ENCODE results near the gene GNAL.
"Not testable (repeated sequence)": the region's sequence is repeated elsewhere in the genome, so short reads cannot be mapped to it uniquely, and the experiment has no call there.

The GNAL gene

DNA sequence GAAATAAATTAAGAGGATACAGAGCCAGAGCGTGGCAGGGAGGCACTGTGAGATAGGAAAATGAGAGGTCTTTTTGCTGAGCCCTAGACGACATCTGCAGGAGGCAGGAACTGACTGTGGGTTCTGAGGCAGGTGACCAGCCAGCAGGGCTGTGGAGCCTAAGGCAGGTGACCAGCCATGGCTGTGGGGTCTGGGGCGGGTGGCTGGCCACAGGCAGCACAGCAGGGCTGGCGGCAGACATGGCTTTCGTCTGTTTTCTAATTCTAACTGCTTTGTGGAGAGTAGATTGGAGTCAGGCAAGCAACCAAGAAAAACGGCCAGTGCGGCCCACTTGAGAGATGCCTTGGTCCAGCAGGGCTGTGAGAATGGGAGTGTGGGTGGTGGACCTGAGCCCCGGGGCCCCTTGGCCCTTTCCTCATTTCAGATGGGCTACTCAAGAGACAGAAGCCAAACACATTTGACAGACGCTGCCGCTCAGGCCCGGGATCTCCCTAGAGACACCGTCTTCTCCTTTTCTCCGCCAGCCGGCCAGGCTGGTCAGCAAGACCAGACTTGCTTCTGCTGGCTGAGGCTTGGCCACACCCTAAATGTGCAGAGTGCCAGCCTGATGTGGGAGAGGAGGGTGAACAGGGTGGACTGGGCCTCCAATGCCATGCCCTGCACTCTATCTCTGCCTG is 19.7 kb upstream of the GNAL start:
- DNase-seq (ENCODE audit: low read depth, low spot score): no peak

- DNase-seq (ENCODE audit: low read depth, low spot score): no peak
Observed at GRCh38 chr18:11669948-11670275, 19.2 kb upstream of the GNAL start.

GRCh38 chr18:11671156-11671555 is 17.9 kb upstream of the GNAL start:
- DNase-seq (ENCODE audit: low read depth, low spot score): no peak

DNA sequence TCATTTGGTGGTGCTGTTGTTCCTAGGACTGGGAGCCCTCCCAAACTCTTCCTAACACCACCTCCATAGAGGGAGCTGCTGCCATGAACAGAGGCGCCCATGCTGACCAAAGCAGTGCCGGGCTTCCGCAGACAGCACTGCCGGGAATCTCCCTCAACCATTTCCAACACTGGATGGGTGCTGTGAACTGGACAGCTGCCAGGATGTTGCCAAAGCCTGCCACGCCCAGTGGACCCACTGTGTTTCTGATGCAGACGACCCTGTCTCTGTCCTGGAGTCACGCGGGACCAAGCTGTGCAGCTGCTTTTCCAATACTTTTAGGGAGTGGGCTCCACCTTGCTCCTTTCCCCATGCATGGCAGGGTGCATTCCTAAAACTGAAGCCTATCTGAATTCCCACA is 16.9 kb upstream of the GNAL start:
- DNase-seq (ENCODE audit: low read depth, low spot score): no peak

GRCh38 chr18:11672846-11673454 is 16.1 kb upstream of the GNAL start:
- DNase-seq (ENCODE audit: low read depth, low spot score): no peak

DNA sequence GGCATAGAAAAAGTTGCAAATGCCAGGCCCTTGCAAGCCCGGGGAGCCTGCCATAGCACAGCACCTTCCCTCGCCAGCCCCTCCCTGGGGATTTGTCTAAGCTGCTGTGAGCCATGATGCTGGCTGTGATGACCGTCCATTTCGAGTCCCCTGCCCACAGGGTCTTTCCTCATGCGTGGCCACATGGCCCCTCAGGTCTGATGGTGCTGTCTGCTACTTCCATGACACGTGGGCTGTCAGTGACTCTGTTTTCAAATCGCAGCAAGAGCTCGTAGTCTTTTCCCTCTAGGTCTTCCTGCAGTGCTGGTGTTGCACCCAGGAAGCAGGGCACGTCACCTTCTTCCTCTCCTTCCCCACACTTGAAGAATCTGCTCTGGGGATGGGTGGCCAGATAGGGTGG is 15.5 kb upstream of the GNAL start:
- DNase-seq (ENCODE audit: low read depth, low spot score): no peak

DNA sequence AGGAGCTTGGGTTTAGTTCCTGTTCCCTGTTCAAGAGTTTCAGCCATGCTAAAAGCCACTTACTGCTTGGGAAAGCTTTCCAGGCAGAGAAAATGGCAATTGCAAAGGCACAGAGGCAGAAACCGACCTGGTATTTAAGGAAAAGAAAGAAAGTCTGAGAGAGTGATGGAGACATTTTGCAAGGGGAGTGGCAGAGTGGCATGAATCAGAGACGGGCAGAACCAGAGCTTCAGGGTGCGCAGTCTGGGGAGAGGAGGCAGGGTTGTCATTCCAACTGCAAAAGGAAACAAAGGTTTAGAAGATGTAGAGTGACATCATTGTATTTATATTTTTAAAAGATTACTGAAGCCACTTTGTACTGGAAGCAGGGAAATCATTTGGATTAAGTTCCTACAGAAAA is 14.9 kb upstream of the GNAL start:
- no peak for DNase-seq (ENCODE audit: low read depth, low spot score)

- no peak for DNase-seq (ENCODE audit: low read depth, low spot score)
Observed at GRCh38 chr18:11676386-11676785, 12.7 kb upstream of the GNAL start.

GRCh38 chr18:11676867-11677266 is 12.2 kb upstream of the GNAL start:
- no peak for DNase-seq (ENCODE audit: low read depth, low spot score)

DNA sequence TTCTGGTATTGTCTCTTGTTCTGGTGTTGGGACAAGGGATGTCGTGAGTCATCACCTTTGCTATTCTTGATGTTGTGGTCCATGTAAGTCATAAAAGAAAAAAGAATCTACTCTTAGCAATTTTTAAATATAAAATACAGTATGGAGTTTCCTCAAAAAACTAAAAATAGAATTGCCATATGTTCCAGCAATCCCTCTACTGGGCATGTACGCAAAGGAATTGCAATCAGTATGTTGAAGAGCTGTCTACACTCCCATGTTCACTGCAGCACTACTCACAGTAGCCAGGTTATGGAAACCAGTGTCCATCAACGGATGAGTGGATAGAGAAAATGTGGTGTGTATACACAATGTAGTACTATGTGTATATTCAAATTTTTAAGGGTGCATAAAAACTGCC is 10.9 kb upstream of the GNAL start:
- DNase-seq (ENCODE audit: low read depth, low spot score): no peak

DNA sequence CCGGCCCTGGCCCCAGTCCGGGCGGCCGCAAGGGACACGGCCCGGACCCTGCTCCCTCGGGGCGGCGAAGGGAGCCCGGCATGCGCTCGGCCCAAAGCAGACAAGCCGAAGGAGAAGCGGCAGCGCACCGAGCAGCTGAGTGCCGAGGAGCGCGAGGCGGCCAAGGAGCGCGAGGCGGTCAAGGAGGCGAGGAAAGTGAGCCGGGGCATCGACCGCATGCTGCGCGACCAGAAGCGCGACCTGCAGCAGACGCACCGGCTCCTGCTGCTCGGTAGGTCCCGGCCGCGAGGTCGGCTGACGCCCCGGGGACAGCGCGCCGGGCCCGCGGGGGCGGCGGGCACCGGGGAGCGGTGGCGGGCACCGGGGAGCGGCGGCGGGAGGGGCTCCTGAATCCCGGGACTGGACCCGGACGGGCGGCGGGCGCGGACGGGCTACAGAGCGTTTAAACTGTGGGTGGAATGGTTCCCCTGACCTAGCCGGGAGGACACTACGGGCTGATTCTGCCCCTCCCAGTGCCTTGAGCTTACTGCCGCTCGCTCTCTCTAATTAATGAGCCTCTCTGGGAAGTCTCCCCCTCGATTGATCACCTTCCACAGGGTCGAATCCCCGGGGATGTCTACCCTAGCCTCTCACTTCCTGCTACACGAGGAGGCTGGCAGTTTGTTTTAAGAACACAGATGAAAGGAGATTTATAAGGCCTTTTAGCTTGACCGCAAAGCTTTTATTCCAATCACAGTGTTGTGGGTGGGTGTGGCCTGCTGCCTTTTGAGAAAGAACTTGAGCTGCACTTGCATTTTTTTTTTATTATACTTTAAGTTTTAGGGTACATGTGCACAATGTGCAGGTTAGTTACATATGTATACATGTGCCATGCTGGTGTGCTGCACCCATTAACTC is 853 bp downstream of the GNAL start:
- DNase-seq (ENCODE audit: low read depth, low spot score): peak; percentile 70

DNA sequence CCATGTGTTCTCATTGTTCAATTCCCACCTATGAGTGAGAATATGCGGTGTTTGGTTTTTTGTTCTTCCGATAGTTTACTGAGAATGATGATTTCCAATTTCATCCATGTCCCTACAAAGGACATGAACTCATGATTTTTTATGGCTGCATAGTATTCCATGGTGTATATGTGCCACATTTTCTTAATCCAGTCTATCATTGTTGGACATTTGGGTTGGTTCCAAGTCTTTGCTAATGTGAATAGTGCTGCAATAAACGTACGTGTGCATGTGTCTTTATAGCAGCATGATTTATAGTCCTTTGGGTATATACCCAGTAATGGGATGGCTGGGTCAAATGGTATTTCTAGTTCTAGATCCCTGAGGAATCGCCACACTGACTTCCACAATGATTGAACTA is 1.6 kb downstream of the GNAL start:
- DNase-seq (ENCODE audit: low read depth, low spot score): not testable (repeated sequence)

DNA sequence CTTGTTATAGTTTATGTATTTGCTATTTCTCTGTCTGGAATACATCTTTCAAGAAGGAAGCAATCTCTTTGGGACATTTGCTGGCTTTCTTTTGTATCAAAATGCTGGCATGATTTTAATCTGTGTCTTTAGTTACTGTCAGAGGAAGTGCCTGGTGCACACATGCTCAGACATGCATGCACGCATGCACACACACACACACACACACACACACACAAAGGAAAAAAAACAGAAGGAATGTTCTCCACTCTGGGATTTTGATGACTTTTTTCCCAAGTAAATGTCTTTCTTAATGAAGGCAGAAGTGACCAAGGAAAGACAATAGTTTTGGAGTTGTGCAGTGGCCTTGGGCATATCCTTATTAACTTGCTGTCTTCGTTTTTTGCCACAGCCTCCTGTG is 6.7 kb downstream of the GNAL start:
- no peak for DNase-seq (ENCODE audit: low read depth, low spot score)

DNA sequence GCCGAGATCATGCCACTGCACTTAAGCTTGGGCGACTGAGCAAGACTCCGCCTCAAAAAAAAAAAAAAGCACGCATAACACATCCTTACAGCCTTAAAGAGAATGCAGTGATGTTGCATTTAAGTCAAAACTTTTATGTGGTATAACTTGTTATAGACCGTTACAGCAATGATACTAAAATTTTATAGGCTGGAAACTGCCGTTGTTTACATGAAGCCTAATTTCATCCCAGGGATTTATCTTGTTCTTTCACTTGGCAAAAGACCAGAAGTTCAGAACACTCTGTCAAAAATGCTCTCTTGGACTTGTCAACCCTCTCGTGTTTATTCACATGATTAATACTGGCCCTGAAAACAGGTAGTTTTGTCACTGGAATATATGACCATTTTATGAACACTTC is 7.4 kb downstream of the GNAL start:
- no peak for DNase-seq (ENCODE audit: low read depth, low spot score)

DNA sequence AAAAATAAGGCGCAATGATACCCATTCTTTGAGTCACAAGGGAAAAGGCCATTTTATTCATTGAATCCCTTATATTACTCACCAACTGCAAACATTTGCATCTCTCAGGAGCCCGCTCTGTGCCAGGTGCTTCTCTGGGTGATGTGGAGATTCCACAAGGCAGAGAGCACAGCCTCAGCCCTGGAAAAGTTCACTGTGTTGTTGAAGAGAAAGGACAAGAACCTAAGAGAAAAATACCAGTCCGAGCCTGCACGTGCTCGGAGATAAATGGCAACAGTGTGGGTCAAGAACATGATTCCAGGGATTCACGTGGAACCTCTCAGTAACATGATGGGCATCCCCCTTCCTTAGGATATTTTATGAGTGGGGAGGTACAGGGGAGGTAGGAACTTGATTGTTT is 11.8 kb downstream of the GNAL start:
- DNase-seq (ENCODE audit: low read depth, low spot score): no peak

DNA sequence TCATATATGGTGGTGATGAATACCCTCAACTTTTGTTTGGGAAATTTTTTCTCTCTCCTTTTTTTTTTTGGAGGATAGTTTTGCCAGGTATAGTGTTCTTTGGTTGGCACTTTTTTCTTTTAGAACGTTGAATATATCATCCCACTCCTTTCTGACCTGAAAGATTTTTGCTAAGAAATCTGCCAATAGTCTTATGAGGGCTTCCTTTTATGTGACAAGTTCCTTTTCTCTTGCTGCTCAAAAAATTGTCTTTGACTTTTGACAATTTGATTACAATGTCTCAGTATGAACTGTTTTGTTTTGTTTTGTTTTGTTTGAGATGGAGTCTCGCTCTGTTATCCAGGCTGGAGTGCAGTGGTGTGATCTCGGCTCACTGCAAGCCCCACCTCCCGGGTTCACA is 21.5 kb downstream of the GNAL start:
- DNase-seq (ENCODE audit: low read depth, low spot score): no peak

DNA sequence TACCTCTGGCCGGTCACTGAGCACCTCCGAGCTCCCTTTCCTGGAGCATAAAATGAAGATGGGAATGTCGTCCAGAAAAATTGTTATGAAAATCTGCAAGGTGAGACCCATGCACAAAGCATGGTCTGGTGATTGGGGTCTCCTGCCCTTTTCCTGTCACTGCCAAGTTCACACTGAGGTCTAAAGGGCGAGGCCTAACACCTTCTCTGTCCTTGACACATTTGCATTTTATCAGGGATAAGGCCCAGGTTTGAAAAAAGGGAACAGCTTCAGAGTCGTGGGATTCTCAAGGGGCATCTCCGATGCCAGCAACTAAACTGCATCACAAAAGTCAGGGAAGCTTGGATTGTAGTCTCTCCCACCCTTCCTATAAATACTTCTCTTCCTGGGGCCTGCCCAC is 24.7 kb downstream of the GNAL start:
- DNase-seq (ENCODE audit: low read depth, low spot score): no peak

- DNase-seq (ENCODE audit: low read depth, low spot score): peak; percentile 56
Observed at GRCh38 chr18:11714244-11714918, 25.3 kb downstream of the GNAL start.

- not testable (repeated sequence) for DNase-seq (ENCODE audit: low read depth, low spot score)
Observed at GRCh38 chr18:11716767-11717315, 27.8 kb downstream of the GNAL start.

DNA sequence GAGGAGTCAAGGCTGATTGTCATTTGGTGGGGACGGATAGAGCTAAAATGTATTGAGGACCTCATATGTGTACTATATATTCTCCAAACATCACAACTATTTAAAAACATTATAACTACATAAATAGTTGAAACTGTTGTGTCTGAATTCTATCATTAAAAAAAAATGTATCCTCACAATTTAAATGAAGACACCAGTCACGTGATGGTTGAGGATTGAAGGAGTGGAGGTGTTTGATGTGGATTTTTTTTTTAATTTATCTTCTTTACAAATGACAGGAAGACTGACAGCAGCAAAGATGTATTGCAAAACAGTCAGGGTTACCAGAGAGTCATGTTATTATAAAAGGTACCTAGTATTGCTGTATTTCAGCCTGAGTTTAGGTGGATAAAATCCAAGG is 30.0 kb downstream of the GNAL start:
- DNase-seq (ENCODE audit: low read depth, low spot score): no peak

GRCh38 chr18:11719621-11720020 is 30.6 kb downstream of the GNAL start:
- DNase-seq (ENCODE audit: low read depth, low spot score): no peak

- DNase-seq (ENCODE audit: low read depth, low spot score): no peak
Observed at GRCh38 chr18:11721720-11722119, 32.7 kb downstream of the GNAL start.
